ENCODE measurements around the gene PTPRN2.
"Not testable (repeated sequence)": the region's sequence is repeated elsewhere in the genome, so short reads cannot be mapped to it uniquely, and the experiment has no call there.

Gene PTPRN2

DNA sequence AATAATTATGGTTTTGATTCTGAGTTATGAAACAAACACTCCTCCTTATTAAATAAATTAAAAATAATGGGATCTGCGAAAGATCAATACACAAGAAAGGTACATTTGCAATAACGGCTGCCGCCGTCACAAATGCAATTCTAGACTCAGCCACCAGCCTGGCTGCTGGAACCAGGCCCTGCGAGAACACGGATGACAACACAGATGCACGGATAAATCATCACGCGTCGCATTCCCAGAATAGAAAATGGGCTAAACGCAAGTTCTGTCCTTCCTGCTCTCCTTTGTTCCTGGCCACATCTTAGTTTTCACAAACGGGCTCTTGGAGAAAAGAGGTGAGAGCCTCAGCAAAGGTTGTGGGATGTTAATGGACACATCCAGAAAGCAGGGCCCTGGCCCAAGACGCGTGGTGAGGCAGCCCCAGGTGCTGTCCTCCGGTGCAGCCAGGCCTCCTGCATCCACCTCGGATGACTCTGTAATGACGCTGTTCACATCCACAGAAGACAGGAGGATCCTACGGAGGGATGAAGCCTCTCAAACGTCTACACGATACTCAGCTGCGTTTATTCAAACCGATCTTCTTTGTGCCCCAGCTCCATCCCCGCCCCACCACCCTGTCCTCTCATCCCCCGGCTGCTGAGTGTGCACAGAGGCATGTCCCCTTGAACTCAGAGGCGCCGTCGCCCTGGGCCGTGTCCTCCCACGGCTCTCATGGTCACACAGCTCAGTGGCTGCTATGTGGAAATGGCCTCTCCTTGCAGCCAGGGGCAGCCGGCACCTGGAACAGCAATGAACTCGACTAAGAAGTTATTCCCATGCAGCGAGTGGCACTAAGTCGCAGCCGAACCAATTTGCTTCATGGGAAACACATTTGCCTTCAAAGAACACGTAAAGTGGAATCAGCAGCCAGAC lies 197.9 kb downstream of the PTPRN2 start:
- no peak for DNase-seq (ENCODE audit: low read depth in 1 of 2, low spot score in 1 of 2)

DNA sequence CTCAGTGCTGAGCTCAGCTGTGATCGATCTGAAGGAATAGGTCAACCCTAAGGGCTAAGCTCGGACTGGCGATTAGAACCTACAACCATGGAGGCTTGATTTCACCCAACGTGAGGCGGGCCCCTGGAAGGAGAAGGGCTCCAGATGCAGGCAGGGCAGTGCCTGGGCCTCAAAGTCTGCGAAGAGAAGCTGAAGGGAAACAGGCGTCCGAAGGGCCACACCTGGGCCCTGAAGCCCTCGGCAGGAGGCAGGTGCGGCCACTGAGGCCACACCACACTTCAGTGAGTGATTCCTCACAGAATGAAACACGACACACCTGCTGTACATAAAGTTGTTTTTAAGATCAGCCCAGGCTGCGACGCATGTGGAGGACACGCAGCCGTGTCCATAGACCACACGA lies 198.7 kb downstream of the PTPRN2 start:
- DNase-seq (ENCODE audit: low read depth in 1 of 2, low spot score in 1 of 2): no peak

DNA sequence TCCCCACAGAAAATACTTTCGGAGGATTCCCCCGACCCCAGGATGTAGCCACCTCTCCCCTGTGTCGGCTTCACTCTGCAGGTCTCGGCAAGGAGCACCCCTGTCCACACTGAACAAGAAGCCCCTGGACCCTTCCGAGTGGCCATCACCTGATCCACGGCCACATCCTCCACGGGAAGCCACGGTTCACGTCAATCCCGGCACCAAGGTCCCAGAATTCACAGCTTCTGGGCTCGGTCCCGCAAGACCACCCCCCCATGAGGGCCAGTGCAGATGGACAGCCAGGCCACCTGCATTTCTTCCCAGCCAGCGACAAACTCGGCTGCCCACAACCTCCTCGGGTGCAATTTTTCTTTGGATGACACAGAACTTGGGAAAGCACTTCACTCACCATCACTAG lies 199.6 kb downstream of the PTPRN2 start:
- DNase-seq (ENCODE audit: low read depth in 1 of 2, low spot score in 1 of 2): no peak

DNA sequence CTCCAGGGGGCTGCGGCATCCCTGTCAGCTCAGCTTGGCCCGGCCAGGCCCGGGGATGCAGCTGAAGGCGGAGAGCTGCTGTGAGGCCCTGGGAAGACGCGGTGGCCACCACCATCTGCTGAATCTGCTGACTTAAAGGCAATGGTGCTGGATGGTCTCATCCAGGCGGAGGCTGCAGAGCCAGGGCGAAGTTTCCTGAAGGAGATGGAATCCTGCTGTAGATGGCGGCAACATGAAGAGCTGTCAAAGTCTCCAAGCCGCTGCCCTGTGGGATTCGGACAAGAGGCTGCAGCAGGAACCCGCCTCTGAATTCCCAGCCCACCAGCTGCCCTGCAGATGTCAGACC lies 200.1 kb downstream of the PTPRN2 start:
- DNase-seq (ENCODE audit: low read depth in 1 of 2, low spot score in 1 of 2): no peak

DNA sequence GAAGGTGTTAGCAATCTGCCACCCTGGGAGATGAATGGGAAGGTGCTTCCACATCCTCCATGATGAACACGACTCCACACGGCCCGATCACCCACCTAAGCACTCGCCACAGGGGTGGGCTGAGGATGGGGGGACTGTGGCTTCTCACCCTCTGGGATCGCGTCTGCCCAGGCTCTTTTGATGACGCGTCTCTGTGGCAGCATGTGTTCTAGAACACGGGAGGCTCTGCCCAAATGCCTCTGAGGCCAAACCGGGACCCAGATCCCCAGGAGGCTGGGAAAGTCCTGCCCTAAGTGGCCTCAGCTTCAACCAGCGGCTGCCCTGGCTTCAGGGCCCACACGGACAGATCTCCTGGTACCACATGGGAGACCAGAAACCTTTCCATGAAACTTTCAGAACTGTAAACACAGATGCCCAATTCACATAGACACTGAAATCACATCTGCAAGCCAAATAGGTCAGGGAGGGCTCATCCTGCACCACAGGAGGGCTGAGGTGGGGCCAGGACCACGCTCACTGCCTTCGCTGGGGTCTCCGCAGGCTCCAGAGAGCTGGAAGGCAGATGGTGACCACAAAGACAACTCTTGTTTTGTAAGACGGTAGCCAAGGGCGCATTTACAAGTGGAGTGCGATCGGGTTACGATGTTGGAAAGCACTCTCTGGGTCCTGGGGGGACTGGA lies 200.6 kb downstream of the PTPRN2 start:
- DNase-seq (ENCODE audit: low read depth in 1 of 2, low spot score in 1 of 2): no peak

GRCh38 chr7:158386355-158386618 lies 201.3 kb downstream of the PTPRN2 start:
- DNase-seq (ENCODE audit: low read depth in 1 of 2, low spot score in 1 of 2): no peak

GRCh38 chr7:158385496-158386354 lies 201.9 kb downstream of the PTPRN2 start:
- DNase-seq (ENCODE audit: low read depth in 1 of 2, low spot score in 1 of 2): not testable (repeated sequence)

DNA sequence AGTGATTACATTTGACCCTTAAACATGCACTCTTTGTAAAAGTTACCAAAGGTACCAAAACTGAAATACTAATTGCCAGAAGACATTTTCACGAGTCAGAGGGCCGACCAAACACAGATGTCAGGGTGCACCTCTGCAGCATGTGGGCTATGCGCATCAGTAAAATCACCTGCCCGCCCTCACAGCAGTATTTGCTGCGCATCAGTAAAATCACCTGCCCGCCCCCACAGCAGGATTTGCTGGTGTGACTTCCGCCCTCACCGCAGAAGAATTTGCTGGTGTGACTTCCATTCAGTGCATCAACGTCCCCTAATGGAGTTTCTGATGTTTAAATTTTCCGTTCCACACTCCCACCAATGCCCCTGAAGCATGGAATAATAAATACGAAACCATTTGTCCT lies 202.9 kb downstream of the PTPRN2 start:
- DNase-seq (ENCODE audit: low read depth in 1 of 2, low spot score in 1 of 2): no peak

GRCh38 chr7:158383665-158384064 lies 204.0 kb downstream of the PTPRN2 start:
- DNase-seq (ENCODE audit: low read depth in 1 of 2, low spot score in 1 of 2): no peak

GRCh38 chr7:158382363-158383254 lies 205.0 kb downstream of the PTPRN2 start:
- no peak for DNase-seq (ENCODE audit: low read depth in 1 of 2, low spot score in 1 of 2)

GRCh38 chr7:158381956-158382355 lies 205.7 kb downstream of the PTPRN2 start:
- DNase-seq (ENCODE audit: low read depth in 1 of 2, low spot score in 1 of 2): no peak

DNA sequence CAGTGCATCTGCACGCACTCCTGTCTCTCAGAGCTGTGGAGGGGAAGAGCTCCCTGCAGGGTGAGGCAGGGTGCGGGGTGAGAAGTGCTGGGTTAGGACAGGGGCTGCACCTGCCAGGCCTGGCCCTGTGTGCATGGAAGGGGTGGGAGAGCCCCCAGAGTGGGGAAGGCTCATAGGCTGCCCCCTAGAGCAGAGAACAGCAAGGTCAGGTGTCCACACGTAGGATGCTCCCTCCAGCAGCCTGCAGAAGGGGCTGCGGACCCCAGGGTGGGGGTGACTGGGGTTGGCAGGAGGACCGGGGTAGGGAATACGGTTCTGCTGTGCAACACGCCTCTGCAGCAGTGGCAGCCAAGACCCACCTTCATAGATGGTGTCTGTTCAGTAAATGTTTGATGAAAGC lies 208.6 kb downstream of the PTPRN2 start:
- DNase-seq (ENCODE audit: low read depth in 1 of 2, low spot score in 1 of 2): no peak

DNA sequence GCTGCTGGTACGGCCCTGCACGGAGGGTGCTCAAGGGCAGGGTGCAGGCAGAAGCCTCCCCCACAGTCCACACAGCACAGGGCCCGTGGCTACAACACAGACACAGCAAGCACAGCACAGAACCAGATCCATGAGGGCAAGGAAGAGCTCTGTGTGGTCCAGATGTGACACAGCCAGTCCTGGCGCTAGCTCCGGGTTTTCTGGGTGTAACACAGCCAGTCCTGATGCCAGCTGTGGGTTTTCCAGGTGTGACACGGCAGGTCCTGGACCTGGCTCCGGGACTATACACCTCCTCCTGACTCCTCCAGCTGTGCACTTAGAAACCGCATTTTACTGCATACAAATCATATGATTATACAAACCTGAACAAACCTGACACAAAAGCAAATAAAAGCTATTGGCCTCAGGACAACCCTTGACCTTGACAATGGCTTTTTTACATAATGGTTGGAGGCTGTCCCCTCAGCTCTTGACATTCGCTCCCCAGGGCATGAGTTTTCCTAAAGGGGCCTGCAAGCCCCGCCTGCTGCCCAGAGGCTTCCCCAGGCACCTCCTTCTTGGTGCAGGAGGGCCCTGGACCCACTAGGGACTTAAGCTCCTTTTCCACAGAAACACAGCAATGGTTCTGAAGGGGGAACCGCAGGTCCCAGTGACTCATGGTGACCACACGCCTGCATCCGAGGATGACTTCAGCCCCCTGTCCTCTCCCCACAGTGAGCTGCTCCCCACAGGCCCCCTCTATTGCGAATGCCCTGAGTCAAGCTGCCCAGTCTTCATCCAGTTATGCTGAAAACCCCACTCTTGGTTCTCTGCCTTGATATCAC lies 209.6 kb downstream of the PTPRN2 start:
- DNase-seq (ENCODE audit: low read depth in 1 of 2, low spot score in 1 of 2): no peak

GRCh38 chr7:158376839-158377186 lies 210.8 kb downstream of the PTPRN2 start:
- DNase-seq (ENCODE audit: low read depth in 1 of 2, low spot score in 1 of 2): not testable (repeated sequence)

GRCh38 chr7:158376146-158376838 lies 211.3 kb downstream of the PTPRN2 start:
- DNase-seq (ENCODE audit: low read depth in 1 of 2, low spot score in 1 of 2): not testable (repeated sequence)

GRCh38 chr7:158375034-158375433 lies 212.6 kb downstream of the PTPRN2 start:
- no peak for DNase-seq (ENCODE audit: low read depth in 1 of 2, low spot score in 1 of 2)

DNA sequence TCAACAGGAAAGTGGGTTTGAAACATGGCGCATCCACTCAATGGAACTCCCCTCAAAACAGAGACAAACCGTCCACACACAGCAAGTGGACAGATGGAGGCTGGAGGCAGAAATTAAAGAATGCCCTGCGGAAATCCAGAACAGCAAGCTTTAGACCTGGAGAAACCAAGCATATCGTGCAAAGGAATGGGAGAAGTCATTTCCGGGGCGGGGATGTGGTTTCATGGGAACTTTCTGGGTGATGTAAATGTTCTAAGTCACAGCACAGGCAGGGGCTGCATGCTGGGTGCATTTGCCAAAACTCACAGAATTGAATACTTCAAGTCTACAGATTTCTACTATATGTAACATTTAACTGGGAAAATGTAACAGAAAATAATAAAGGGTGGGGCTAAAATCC lies 213.0 kb downstream of the PTPRN2 start:
- DNase-seq (ENCODE audit: low read depth in 1 of 2, low spot score in 1 of 2): no peak

DNA sequence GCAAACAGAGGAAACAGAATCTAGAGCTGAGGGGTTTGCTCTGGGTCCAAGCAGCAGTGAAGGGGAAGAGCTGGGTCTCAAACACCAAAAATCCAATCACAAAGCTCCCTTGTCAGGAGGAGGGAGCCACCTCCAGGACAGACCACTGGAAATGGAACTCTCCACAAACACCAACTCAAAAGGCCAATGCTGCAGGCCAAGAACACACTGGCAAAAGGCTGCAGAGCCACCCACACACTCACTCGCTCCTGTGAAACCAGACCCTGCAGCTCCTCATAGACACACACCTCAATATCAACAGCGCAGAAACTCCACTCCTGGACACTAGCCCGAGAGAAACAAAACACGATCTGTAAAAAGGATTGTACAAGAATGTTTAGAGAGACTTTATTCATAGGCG lies 213.5 kb downstream of the PTPRN2 start:
- no peak for DNase-seq (ENCODE audit: low read depth in 1 of 2, low spot score in 1 of 2)

GRCh38 chr7:158373476-158374133 lies 214.0 kb downstream of the PTPRN2 start:
- DNase-seq (ENCODE audit: low read depth in 1 of 2, low spot score in 1 of 2): no peak
